GM18502 (cell line): ENCODE results near the gene CFAP299.

Experiments used
- ATAC-seq: cut with Tn5 transposase; IDR thresholded peaks from one replicate; pipeline ENCODE4 v1.9.1; 2021; ENCODE audit warnings: mild to moderate bottlenecking; ENCODE audit not compliant: unreplicated experiment, poor library complexity

Gene CFAP299

GRCh38 chr4:80897537-80898303 lies 562.2 kb downstream of the CFAP299 start:
- peak; percentile 85 for ATAC-seq

GRCh38 chr4:80900908-80901307 lies 565.4 kb downstream of the CFAP299 start:
- ATAC-seq, result no peak

GRCh38 chr4:80903020-80903419 lies 567.5 kb downstream of the CFAP299 start:
- ATAC-seq, result no peak

- ATAC-seq, result no peak
Observed at GRCh38 chr4:80909938-80910337, 574.4 kb downstream of the CFAP299 start.

GRCh38 chr4:80911458-80911857 lies 575.9 kb downstream of the CFAP299 start:
- peak; percentile 55 for ATAC-seq

- ATAC-seq, result no peak
Observed at GRCh38 chr4:80912350-80912749, 576.8 kb downstream of the CFAP299 start.

GRCh38 chr4:80913381-80913780 lies 577.9 kb downstream of the CFAP299 start:
- peak; percentile 88 for ATAC-seq

- ATAC-seq, result no peak
Observed at GRCh38 chr4:80916770-80917169, 581.2 kb downstream of the CFAP299 start.

- ATAC-seq, result no peak
Observed at GRCh38 chr4:80918004-80918403, 582.5 kb downstream of the CFAP299 start.

GRCh38 chr4:80921441-80921840 lies 585.9 kb downstream of the CFAP299 start:
- ATAC-seq, result no peak

GRCh38 chr4:80922941-80923340 lies 587.4 kb downstream of the CFAP299 start:
- no peak for ATAC-seq

GRCh38 chr4:80925293-80925692 lies 589.8 kb downstream of the CFAP299 start:
- ATAC-seq, result no peak

GRCh38 chr4:80926446-80926845 lies 590.9 kb downstream of the CFAP299 start:
- ATAC-seq, result no peak

GRCh38 chr4:80926891-80927290 lies 591.4 kb downstream of the CFAP299 start:
- ATAC-seq, result no peak

- no peak for ATAC-seq
Observed at GRCh38 chr4:80927420-80927819, 591.9 kb downstream of the CFAP299 start.

GRCh38 chr4:80931631-80932081 lies 596.1 kb downstream of the CFAP299 start:
- no peak for ATAC-seq

GRCh38 chr4:80948141-80948540 lies 612.6 kb downstream of the CFAP299 start:
- no peak for ATAC-seq

- ATAC-seq, result no peak
Observed at GRCh38 chr4:80948995-80949394, 613.5 kb downstream of the CFAP299 start.

- ATAC-seq, result no peak
Observed at GRCh38 chr4:80956421-80956820, 620.9 kb downstream of the CFAP299 start.

- no peak for ATAC-seq
Observed at GRCh38 chr4:80963051-80963450, 627.5 kb downstream of the CFAP299 start.

- no peak for ATAC-seq
Observed at GRCh38 chr4:80967346-80967745, 631.8 kb downstream of the CFAP299 start.

GRCh38 chr4:80980239-80980638 lies 644.7 kb downstream of the CFAP299 start:
- no peak for ATAC-seq
